ENCODE results near the gene DCLK1.

DCLK1 gene

DNA sequence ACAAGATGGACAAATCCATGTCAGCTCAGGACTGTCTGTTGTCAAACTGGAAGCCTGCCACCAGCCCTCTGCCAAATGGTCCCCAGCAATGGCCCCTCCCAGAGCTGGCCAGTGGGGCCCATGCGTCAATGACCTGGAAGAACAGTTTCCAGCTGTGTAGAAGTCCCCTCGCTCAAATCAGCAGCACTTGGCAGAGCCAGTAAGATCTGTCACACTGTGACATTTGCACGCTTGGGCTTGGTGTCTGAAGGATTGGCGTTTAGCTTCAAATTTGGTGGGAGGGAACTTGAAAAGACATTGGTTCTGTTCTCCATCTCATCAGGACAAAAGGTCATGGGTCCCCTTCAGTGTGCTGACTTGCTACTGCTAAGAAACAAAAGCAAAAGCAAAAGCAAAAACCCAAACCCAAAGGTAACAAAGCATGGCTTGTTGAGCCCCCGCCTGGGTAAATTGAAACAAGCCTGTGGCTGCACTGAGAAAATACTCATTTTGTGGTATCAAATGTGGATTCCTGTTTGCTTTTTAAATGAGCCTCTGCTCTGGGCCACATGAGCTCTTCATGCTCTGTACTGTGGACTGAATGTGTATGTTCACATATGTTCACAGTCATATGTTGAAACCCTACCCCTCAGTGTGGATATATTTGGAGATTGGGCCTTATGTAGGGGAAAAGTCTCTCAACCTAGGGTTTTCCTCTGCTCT lies 401.1 kb downstream of the DCLK1 start:
- no peak for DNase-seq

DNA sequence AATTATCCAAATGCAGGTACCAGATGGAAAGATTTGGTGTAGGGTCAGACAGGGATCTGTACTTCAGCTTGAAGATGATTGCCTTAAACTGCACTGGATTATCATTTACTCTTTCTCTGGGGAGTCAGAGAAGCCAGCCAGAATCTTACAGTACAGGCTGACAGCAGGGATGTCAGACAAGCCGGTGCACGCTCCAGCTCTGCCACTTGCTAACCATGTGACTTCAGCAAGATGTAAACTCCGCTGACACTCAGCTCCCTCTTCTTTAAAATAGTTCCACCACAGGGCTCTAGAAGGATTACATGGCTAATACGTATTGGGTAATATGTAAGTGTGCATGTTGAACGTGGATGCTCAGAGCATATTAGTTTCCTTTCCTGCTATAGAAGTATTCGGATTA lies 403.3 kb downstream of the DCLK1 start:
- no peak for DNase-seq

DNA sequence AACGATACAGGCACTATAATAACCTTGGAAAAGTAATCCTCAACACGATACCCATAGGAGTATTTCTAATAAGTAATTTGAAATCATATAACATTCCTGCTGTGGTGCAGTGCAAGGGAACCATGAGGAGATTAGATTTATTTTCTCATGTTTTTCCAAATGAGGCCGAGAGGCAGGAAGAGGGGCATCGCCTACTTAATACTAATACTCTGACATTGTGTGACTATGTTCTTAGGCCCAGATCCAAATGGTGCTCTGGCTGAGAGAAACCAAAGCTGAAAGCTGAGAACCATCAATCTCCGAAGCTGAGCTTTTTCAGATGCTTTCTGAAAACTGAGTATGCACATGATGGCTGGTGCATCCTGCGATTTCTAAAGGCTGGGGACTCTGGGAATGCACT lies 406.7 kb downstream of the DCLK1 start:
- no peak for DNase-seq

DNA sequence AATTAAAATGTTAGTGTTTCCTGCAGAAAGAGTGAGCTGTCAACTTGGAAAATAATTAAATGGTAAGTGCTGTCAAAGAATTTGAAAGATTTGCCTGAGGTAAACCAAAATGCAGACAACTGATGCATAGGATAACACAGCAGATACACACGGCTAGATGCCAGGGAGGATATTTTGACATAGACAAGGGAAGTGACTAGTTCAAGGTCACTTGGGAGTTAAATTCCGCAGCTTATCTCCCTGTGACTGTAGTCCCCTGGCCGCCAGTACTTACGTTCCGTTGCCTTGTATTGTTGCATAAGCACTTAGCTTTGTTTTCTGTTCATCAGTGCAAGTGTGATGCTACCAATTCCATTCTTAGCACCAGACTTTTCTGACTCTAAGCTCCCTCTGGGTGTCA lies 407.4 kb downstream of the DCLK1 start:
- no peak for DNase-seq

DNA sequence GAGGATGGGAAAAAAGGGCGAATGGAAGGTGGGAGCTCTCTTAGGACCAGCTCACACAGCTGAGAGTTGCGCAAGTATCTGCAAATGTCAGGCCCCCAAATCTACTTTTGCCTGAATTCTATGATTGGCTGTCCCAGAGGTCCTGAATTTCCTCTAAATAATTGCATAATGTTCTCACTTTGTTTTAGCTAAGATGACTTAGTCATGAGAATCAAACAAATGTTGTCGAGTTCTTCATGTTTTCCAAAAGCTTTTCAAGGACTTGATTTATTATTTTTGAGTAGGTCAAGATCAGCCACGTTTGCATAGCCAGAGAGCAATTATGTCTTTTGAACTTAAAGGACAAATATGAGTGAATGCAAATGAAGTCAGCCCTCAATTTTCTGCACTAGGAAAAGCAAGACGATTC lies 408.1 kb downstream of the DCLK1 start:
- no peak for DNase-seq

DNA sequence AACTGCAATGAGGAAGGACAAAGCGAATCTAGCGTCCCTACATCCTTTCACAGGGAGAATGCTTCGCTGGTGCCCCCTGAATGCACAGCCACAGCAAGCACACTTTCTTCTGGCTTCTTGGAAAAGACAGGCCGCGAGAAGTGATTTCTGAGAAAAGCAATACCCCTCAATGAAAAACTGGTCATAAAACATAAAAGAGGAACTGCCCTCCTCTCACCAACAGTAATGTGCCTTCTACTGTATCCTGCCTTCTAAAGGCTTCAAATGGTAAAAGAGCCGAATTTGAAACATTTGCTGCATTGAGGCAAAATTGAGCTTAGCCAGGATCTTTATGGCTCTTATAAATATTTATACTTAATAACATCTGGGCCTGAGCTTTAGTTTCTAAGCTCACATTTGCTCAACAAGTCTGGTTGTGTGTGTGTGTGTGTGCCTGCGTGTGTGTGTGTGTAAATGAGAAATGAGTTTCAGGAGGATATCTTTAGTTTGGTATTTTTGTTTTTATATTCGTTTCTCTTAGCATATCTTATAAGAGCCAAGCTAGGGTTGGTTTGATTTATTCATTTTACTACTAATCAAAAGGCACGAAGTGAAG lies 408.6 kb downstream of the DCLK1 start:
- no peak for DNase-seq

DNA sequence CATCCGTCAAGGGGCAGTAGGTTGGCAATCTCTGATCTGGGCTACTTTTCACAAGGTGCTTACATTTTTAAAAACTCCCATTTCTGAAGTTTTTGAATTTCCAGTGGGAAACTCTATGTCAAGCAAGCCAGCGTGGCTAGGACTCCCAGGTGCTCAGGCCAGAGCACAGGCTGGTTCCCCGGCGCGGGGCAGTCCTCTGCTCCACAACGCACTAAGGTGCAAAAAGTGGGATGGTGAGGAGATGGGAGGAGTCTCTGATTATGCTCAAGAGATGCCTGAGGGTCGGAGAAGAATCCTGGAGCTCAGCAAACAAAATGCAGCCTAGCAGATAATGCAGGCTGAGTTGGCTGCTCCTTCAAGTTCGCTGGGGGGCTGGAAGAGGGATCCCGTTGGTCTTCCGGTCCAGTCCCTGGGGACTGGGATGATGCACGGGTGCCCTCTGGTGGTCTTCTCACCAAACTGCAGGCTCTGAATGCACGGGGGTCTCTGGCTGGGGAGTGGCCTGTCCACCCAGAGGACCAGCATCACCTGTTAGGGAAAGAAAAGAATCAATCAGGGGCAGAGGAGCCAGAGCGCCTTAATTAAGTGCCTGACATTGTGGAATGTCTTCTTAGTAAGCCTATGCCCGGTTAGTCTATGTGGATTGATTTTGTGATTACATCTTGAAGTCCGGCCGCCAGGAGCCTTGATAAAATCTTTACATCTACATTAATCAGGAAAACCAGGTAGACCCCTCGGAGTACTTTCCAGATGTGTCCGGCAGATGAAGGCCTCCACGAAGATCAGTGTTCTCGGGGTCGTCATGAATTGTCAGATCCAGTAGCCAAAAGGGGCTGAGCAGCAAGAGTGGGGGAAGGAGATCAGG lies 410.3 kb downstream of the DCLK1 start:
- peak; percentile 77 for DNase-seq

DNA sequence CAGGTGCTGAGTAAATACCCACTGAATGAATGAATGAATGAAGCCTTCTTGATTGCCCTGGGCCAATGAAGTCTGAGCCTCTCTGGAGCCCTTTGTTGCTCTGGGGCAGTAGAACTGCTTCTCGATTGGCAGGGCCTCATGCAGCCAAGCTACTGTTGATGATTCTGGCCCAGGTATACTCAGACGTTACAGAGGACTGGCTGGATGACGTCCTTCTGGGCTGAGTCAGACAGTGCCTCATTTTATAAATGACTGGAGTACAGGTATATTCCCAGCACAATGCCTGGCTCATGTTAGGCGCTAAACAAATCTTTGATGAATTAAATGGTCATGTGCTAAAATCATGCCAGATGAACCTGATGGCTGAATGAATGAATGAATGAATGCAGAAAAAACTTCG lies 410.9 kb downstream of the DCLK1 start:
- DNase-seq, result no peak

Measured in activated CD8-positive, alpha-beta memory T cell treated with anti-CD3 and anti-CD28 coated beads, Interleukin-2, amount 50 U/mL, for 48 hours (primary cell).